HG03457 (cell line): ENCODE data around the gene NTHL1.

Experiments used
- ATAC-seq: cut with Tn5 transposase; IDR thresholded peaks from one replicate; pipeline ENCODE4 v1.9.1; 2021; ENCODE audit warnings: moderate number of reproducible peaks; ENCODE audit not compliant: unreplicated experiment

The NTHL1 gene

DNA sequence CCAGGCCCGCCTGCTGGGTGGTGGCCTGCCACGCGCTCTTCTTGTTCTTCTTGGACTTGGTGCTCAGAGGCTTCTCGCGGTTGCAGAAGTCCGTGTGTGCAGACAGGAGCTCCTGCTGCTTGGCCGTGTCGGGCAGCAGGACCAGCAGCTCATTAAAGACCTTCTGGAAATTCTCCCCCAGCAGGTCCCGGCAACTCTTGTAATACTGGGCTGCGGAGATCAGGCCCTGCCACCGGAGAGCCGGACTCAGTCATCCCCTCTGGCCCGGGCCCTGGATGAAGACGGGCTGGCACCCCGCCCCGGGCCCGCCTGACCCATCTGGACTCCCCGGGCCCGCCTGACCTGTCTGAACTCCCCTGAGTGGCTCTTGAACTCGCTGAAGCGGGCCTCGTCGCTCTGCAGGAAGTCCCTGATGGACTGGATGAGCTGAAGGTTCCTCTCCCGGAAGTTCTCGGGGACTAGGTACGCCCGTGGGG lies 49.2 kb downstream of the NTHL1 start:
- ATAC-seq = no peak

DNA sequence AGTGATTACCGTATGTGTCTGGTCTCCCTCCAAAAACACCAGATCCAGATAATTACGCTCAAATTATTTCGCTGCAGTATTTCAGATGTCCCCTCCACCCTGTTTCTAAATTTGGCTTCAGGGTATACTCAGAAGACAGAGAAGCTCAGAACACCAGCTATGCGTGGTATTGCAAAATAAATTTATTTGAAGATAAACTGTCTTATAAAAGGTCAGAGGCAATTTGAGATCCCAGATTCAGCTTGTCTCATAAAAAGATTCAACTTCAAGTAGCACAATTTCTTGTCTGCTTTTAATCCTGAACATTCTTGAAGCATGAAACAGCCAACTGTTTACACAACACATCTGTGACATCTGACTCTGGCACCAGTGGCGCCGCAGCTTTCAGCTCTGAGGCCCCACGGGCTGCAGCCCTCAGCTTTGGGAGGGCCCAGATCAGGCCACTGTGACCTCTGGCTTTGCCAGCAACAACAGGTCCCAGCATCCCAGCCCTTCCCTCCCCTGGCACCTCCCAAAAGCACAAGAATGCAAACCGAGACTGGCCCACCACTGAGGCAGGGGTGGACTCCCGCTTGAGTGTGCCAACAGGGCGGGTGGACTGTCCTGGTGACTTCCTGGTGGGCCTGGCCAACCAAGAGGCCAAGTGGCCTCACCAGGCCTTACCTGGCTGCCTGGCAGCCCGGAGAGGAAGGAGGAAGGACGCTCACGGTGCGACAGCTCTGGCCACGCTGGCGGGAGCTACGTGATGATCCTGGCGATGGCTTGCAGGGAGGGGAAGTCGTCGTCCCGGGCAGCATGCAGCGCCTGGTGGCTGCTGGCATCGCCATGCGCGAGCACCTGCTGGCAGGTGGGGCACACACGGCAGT lies 49.9 kb downstream of the NTHL1 start:
- ATAC-seq = no peak

GRCh38 chr16:1993731-1994131 lies 53.9 kb downstream of the NTHL1 start:
- ATAC-seq = no peak

DNA sequence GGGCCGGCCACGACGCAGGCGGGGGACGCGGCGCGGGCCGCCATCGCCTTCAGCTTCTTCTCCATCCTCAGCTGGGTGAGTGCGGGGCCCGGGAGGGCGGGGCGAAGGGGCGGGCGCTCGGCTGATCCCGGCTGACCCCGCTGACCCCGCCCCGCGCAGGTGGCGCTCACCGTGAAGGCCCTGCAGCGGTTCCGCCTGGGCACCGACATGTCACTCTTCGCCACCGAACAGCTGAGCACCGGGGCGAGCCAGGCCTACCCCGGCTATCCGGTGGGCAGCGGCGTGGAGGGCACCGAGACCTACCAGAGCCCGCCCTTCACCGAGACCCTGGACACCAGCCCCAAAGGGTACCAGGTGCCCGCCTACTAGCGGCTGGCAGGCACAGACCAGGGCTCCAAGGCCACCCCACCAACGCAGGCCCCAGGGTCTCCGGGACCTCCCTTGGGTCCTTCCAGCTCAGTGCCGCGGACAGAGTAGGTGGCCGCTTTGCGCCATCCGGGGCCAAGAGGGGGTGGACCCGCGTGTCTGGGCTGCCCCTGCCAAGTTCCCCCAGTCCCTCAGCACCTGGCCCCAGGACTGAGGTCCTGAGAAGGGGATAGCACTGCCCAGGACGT lies 54.8 kb downstream of the NTHL1 start:
- ATAC-seq = no peak

DNA sequence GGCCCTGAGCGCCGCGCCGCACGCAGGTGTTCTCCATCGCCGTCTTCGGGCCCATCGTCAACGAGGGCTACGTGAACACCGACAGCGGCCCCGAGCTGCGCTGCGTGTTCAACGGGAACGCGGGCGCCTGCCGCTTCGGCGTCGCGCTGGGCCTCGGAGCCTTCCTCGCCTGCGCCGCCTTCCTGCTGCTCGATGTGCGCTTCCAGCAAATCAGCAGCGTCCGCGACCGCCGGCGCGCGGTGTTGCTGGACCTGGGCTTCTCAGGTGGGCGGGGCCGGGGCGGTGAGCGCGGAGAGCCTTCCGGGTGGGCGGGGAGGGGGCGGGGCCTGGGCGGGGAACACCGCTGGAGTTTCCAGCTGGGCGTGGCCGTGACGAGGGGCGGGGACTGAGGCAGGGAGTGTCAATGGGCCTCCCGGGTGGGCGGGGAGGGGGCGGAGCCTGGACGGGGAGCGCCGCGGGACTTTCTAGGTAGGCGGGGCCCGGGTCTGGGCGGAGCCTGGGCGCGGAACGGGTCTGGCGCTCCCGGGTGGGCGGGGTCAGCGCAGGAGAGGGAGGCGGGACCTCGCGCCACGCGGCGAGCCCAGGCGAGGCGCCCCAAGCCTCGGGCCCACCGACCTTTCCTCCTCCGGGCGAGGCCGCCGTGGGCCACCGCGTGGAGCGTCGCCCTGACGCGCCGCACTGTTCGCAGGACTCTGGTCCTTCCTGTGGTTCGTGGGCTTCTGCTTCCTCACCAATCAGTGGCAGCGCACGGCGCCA lies 55.5 kb downstream of the NTHL1 start:
- peak; percentile 32 for ATAC-seq

GRCh38 chr16:1991588-1991947 lies 56.1 kb downstream of the NTHL1 start:
- ATAC-seq = no peak

DNA sequence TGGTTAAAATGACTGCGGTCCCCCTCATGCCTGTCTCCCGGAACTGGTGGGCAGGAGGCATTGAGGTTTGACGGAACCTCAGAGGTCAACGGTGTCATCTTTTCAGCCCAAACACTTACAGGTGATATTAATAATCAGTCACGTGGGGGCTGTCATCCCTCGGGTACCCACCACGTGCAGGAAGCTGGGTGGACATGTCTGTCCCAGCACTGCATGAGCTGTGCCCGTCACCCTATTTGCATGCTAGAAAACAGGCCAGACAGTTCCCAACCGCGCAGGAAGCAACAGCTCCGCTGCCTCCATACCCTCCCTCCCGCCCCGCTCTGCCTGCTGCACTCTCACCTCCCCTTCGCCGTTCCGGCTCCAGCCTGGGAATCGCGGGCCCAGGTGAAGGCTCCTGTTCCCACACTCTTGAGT lies 56.5 kb downstream of the NTHL1 start:
- no peak for ATAC-seq

- no peak for ATAC-seq
Observed at GRCh38 chr16:1990351-1991134, 57.1 kb downstream of the NTHL1 start.

- no peak for ATAC-seq
Observed at GRCh38 chr16:1990101-1990350, 57.6 kb downstream of the NTHL1 start.
